ENCODE data around the gene ANO4.

The ANO4 gene

GRCh38 chr12:100823963-100824362 is 29.4 kb downstream of the ANO4 start:
- no peak for DNase-seq
- no peaks in the 10 kb centered on the region for H3K4me1 ChIP-seq
- no peaks in the 10 kb centered on the region for H3K9me3 ChIP-seq
- H3K27me3 ChIP-seq, result no peaks in the 10 kb centered on the region
- no peaks in the 10 kb centered on the region for H3K36me3 ChIP-seq
- TF ChIP-seq CTCF (IDR thresholded peaks at IDR 0.05; ENCODE audit: low read depth, low read length), result no peak
- H3K4me3 ChIP-seq (ENCODE audit: low read depth, low read length), result no peak overlapping the region

- H3K27me3 ChIP-seq, result no peaks in the 10 kb centered on the region
- no peak for DNase-seq
- no peak for TF ChIP-seq CTCF (IDR thresholded peaks at IDR 0.05; ENCODE audit: low read depth, low read length)
These were observed 29.9 kb downstream of the ANO4 start for GRCh38 chr12:100824476-100824875.

GRCh38 chr12:100826323-100826722 is 31.7 kb downstream of the ANO4 start:
- DNase-seq, result no peak
- no peaks in the 10 kb centered on the region for H3K27me3 ChIP-seq
- TF ChIP-seq CTCF (IDR thresholded peaks at IDR 0.05; ENCODE audit: low read depth, low read length), result no peak
- H3K36me3 ChIP-seq, result no peaks in the 10 kb centered on the region
- H3K9me3 ChIP-seq, result no peaks in the 10 kb centered on the region
- H3K4me3 ChIP-seq (ENCODE audit: low read depth, low read length), result no peak overlapping the region
- no peaks in the 10 kb centered on the region for H3K4me1 ChIP-seq

More at GRCh38 chr12:100824476-100824875, 29.9 kb downstream of the ANO4 start:
- no peaks in the 10 kb centered on the region for H3K4me1 ChIP-seq
- no peaks in the 10 kb centered on the region for H3K9me3 ChIP-seq
- H3K4me3 ChIP-seq (ENCODE audit: low read depth, low read length), result no peak overlapping the region
- no peaks in the 10 kb centered on the region for H3K36me3 ChIP-seq

- Histone ChIP-seq H3K36me3 (no peaks in the 10 kb centered on the region), H3K27me3 (no peaks in the 10 kb centered on the region), H3K4me1 (no peaks in the 10 kb centered on the region), H3K9me3 (no peaks in the 10 kb centered on the region), H3K4me3 (ENCODE audit: low read depth, low read length) (no peak overlapping the region)
- DNase-seq, result peak; percentile 21
- TF ChIP-seq CTCF (IDR thresholded peaks at IDR 0.05; ENCODE audit: low read depth, low read length), result peak; percentile 77
These were observed 33.4 kb downstream of the ANO4 start for GRCh38 chr12:100827901-100828520.

- no peaks in the 10 kb centered on the region for H3K9me3 ChIP-seq
- H3K4me1 ChIP-seq, result no peaks in the 10 kb centered on the region
- H3K27me3 ChIP-seq, result no peaks in the 10 kb centered on the region
- H3K4me3 ChIP-seq (ENCODE audit: low read depth, low read length), result no peak overlapping the region
- no peak for TF ChIP-seq CTCF (IDR thresholded peaks at IDR 0.05; ENCODE audit: low read depth, low read length)
- DNase-seq, result no peak
- H3K36me3 ChIP-seq, result no peaks in the 10 kb centered on the region
These were observed 35.6 kb downstream of the ANO4 start for GRCh38 chr12:100830003-100830795.

- no peak for TF ChIP-seq CTCF (IDR thresholded peaks at IDR 0.05; ENCODE audit: low read depth, low read length)
- H3K9me3 ChIP-seq, result no peaks in the 10 kb centered on the region
- no peak overlapping the region for H3K4me3 ChIP-seq (ENCODE audit: low read depth, low read length)
- H3K27me3 ChIP-seq, result no peaks in the 10 kb centered on the region
- H3K36me3 ChIP-seq, result no peaks in the 10 kb centered on the region
- DNase-seq, result no peak
- H3K4me1 ChIP-seq, result no peaks in the 10 kb centered on the region
These were observed 38.7 kb downstream of the ANO4 start for GRCh38 chr12:100833282-100833681.

All from BE2C (cell line).